ENCODE measurements around the gene OTOG. TPM values are rescaled to one million over a fixed set of nuclear protein-coding genes. Genes with fewer than 3 reads are reported as not detected.

The OTOG gene
- total RNA-seq, 4 donors from 2014 or later = not detected

GRCh38 chr11:17590463-17590862 is 43.4 kb downstream of the OTOG start:
- no peak overlapping the region for H3K4me3 ChIP-seq (ENCODE audit: low read depth, poor library complexity, severe bottlenecking)
- intact Hi-C loops (cut with DNase I; ENCODE audit: low total_unique reads) = no loop called here
- no peak for TF ChIP-seq CTCF (IDR thresholded peaks at IDR 0.05)
- DNase-seq (ENCODE audit: low spot score in 2 of 2) = peak in 1 of 2 donors; percentile 43
- 90 to 91% methylated on average over 7 of the region's 7 CpGs for WGBS, 2 donors

GRCh38 chr11:17591293-17591692 is 44.2 kb downstream of the OTOG start:
- DNase-seq (ENCODE audit: low spot score in 2 of 2) = peak in 1 of 2 donors; percentile 83
- TF ChIP-seq CTCF (IDR thresholded peaks at IDR 0.05) = no peak
- TF ChIP-seq POLR2A (IDR thresholded peaks at IDR 0.05) = no peak

GRCh38 chr11:17593466-17594245 is 46.6 kb downstream of the OTOG start:
- TF ChIP-seq POLR2A (IDR thresholded peaks at IDR 0.05) (no peak), CTCF (IDR thresholded peaks at IDR 0.05) (no peak)
- intact Hi-C loops (cut with DNase I; ENCODE audit: low total_unique reads) = no loop called here
- peak in 1 of 2 donors; percentile 76 for DNase-seq (ENCODE audit: low spot score in 2 of 2)
- 83% methylated on average over 9 of the region's 9 CpGs for WGBS, 2 donors
- H3K4me3 ChIP-seq (ENCODE audit: low read depth, poor library complexity, severe bottlenecking) = no peak overlapping the region

More at GRCh38 chr11:17591293-17591692, 44.2 kb downstream of the OTOG start:
- intact Hi-C loops (cut with DNase I; ENCODE audit: low total_unique reads) = no loop called here
- no peak overlapping the region for H3K4me3 ChIP-seq (ENCODE audit: low read depth, poor library complexity, severe bottlenecking)
- WGBS, 2 donors = 47 to 53% methylated on average over 10 to 11 of the region's 11 CpGs

GRCh38 chr11:17594686-17595192 is 47.7 kb downstream of the OTOG start:
- peak in 1 of 2 donors; percentile 37 for DNase-seq (ENCODE audit: low spot score in 2 of 2)

GRCh38 chr11:17595526-17596309 is 48.7 kb downstream of the OTOG start:
- peak in 1 of 2 donors; percentile 79 for DNase-seq (ENCODE audit: low spot score in 2 of 2)
- TF ChIP-seq CTCF (IDR thresholded peaks at IDR 0.05) = no peak
- TF ChIP-seq POLR2A (IDR thresholded peaks at IDR 0.05) = no peak
- 84 to 91% methylated on average over 7 of the region's 7 CpGs for WGBS, 2 donors
- intact Hi-C loops (cut with DNase I; ENCODE audit: low total_unique reads) = loop anchor here (2.0 kb wide), 1 partner anchor 273 kb away; no protein-coding TSS in a partner anchor
- no peak overlapping the region for H3K4me3 ChIP-seq (ENCODE audit: low read depth, poor library complexity, severe bottlenecking)

More at GRCh38 chr11:17594686-17595192, 47.7 kb downstream of the OTOG start:
- H3K4me3 ChIP-seq (ENCODE audit: low read depth, poor library complexity, severe bottlenecking) = no peak overlapping the region
- WGBS, 2 donors = 89 to 91% methylated on average over 5 of the region's 5 CpGs
- intact Hi-C loops (cut with DNase I; ENCODE audit: low total_unique reads) = no loop called here
- TF ChIP-seq CTCF (IDR thresholded peaks at IDR 0.05) (no peak), POLR2A (IDR thresholded peaks at IDR 0.05) (no peak)

Data from lower leg skin (tissue), 4 donors.